LNCAP (cell line): ENCODE measurements around the gene C1orf116.

Experiments used
- CTCF ChIP-seq: fragments of 450-650 bp; IDR thresholded peaks from 2 replicates; pipeline ENCODE4 v1.5.1; 2017; ENCODE audit warnings: mild to moderate bottlenecking

The C1orf116 gene

GRCh38 chr1:207006914-207007313 is 25.6 kb downstream of the C1orf116 start:
- TF ChIP-seq CTCF, result no peak

GRCh38 chr1:207006083-207006482 is 26.5 kb downstream of the C1orf116 start:
- TF ChIP-seq CTCF, result no peak

GRCh38 chr1:207004931-207005830 is 27.4 kb downstream of the C1orf116 start:
- TF ChIP-seq CTCF, result peak; percentile 91

GRCh38 chr1:207003210-207003609 is 29.3 kb downstream of the C1orf116 start:
- no peak for TF ChIP-seq CTCF

- TF ChIP-seq CTCF, result no peak
Measured at GRCh38 chr1:207002724-207003146, 29.8 kb downstream of the C1orf116 start.

GRCh38 chr1:207001492-207002245 is 30.9 kb downstream of the C1orf116 start:
- no peak for TF ChIP-seq CTCF

GRCh38 chr1:207000651-207001291 is 31.8 kb downstream of the C1orf116 start:
- TF ChIP-seq CTCF, result no peak
